ENCODE results near the gene KIFAP3.
"Not testable (repeated sequence)": the region's sequence is repeated elsewhere in the genome, so short reads cannot be mapped to it uniquely, and the experiment has no call there.

KIFAP3 gene

GRCh38 chr1:169879034-169879840 lies 195.3 kb downstream of the KIFAP3 start:
- POLR2A ChIA-PET = interaction anchor here (0.6 to 1.0 kb wide), 2 partner anchors 30 to 806 kb away, joined by 3 read pairs; no protein-coding TSS in a partner anchor
- H3K4me3 ChIP-seq (ENCODE audit: low read depth, low read length) = no peak overlapping the region
- CTCF ChIA-PET = no interaction called here
- TF ChIP-seq CTCF (IDR thresholded peaks at IDR 0.05; ENCODE audit: insufficient read depth, low read length, missing control alignments) = no peak
- no peak for DNase-seq (ENCODE audit: low read depth, low spot score)

GRCh38 chr1:169878498-169878897 lies 196.0 kb downstream of the KIFAP3 start:
- H3K4me3 ChIP-seq (ENCODE audit: low read depth, low read length) = no peak overlapping the region
- POLR2A ChIA-PET = no interaction called here
- DNase-seq (ENCODE audit: low read depth, low spot score) = no peak
- CTCF ChIA-PET = no interaction called here
- TF ChIP-seq CTCF (IDR thresholded peaks at IDR 0.05; ENCODE audit: insufficient read depth, low read length, missing control alignments) = no peak

- no peak overlapping the region for H3K4me3 ChIP-seq (ENCODE audit: low read depth, low read length)
- CTCF ChIA-PET = no interaction called here
- no peak for TF ChIP-seq CTCF (IDR thresholded peaks at IDR 0.05; ENCODE audit: insufficient read depth, low read length, missing control alignments)
- DNase-seq (ENCODE audit: low read depth, low spot score) = no peak
- POLR2A ChIA-PET = no interaction called here
Measured at GRCh38 chr1:169877800-169878491, 196.5 kb downstream of the KIFAP3 start.

- POLR2A ChIA-PET = interaction anchor here (0.8 kb wide), 1 partner anchor 19 kb away, joined by 4 read pairs; the partner anchor contains the start of gene SCYL3
- no peak for TF ChIP-seq CTCF (IDR thresholded peaks at IDR 0.05; ENCODE audit: insufficient read depth, low read length, missing control alignments)
- DNase-seq (ENCODE audit: low read depth, low spot score) = no peak
- CTCF ChIA-PET = no interaction called here
- no peak overlapping the region for H3K4me3 ChIP-seq (ENCODE audit: low read depth, low read length)
Measured at GRCh38 chr1:169874229-169874628, 200.3 kb downstream of the KIFAP3 start.

- CTCF ChIA-PET = interaction anchor here (1.6 kb wide), 1 partner anchor 64 kb away, joined by 4 read pairs; no protein-coding TSS in a partner anchor
- no peak overlapping the region for H3K4me3 ChIP-seq (ENCODE audit: low read depth, low read length)
- no peak for TF ChIP-seq CTCF (IDR thresholded peaks at IDR 0.05; ENCODE audit: insufficient read depth, low read length, missing control alignments)
- POLR2A ChIA-PET = interaction anchor here (0.8 kb wide), 1 partner anchor 20 kb away, joined by 4 read pairs; the partner anchor contains the start of gene SCYL3
- DNase-seq (ENCODE audit: low read depth, low spot score) = no peak
Measured at GRCh38 chr1:169873582-169874199, 200.8 kb downstream of the KIFAP3 start.

GRCh38 chr1:169872906-169873305 lies 201.6 kb downstream of the KIFAP3 start:
- no peak for TF ChIP-seq CTCF (IDR thresholded peaks at IDR 0.05; ENCODE audit: insufficient read depth, low read length, missing control alignments)
- CTCF ChIA-PET = interaction anchor here (1.6 kb wide), 1 partner anchor 64 kb away, joined by 4 read pairs; no protein-coding TSS in a partner anchor

GRCh38 chr1:169871988-169872387 lies 202.5 kb downstream of the KIFAP3 start:
- DNase-seq (ENCODE audit: low read depth, low spot score); POLR2A ChIA-PET; H3K4me3 ChIP-seq (ENCODE audit: low read depth, low read length): not testable (repeated sequence)
- CTCF ChIA-PET = interaction anchor here (1.6 kb wide), 1 partner anchor 63 kb away, joined by 4 read pairs; no protein-coding TSS in a partner anchor

More at GRCh38 chr1:169872906-169873305, 201.6 kb downstream of the KIFAP3 start:
- no peak for DNase-seq (ENCODE audit: low read depth, low spot score)
- no peak overlapping the region for H3K4me3 ChIP-seq (ENCODE audit: low read depth, low read length)
- POLR2A ChIA-PET = no interaction called here

Data from AG04449 (cell line).